ENCODE measurements around the gene INPP5K.
"Not testable (repeated sequence)": the region's sequence is repeated elsewhere in the genome, so short reads cannot be mapped to it uniquely, and the experiment has no call there.

INPP5K gene

GRCh38 chr17:1519678-1520077 is 3.3 kb upstream of the INPP5K start:
- H3K27me3 ChIP-seq, result no peaks in the 10 kb centered on the region
- peak overlapping the region in 4 of 11 experiments; percentile 7 to 29 (median 8); a peak in 1 of 22 replicates for H3K9ac ChIP-seq
- no peak overlapping the region for H3K4me3 ChIP-seq
- peaks cover 0 to 41% (median 15%) of the 10 kb centered on the region in 11 experiments; a peak in 13 of 22 replicates for H4K20me1 ChIP-seq
- no peak overlapping the region for H3K27ac ChIP-seq
- H3K9me3 ChIP-seq (replicated peaks in 1 of 11), result no peaks in the 10 kb centered on the region
- H3K36me3 ChIP-seq, result peaks cover 27 to 68% (median 60%) of the 10 kb centered on the region in 11 experiments
- H3K4me1 ChIP-seq, result peaks cover 16 to 25% (median 21%) of the 10 kb centered on the region in 10 experiments
- no peak overlapping the region for H3K4me2 ChIP-seq
- TF ChIP-seq Cebpa-rat (IDR thresholded peaks at IDR 0.05), result no peak

- Histone ChIP-seq H3K27me3 (no peaks in the 10 kb centered on the region), H4K20me1 (peaks cover 0 to 42% (median 19%) of the 10 kb centered on the region in 11 experiments; a peak in 14 of 22 replicates), H3K4me3 (no peak overlapping the region), H3K4me1 (peaks cover 17 to 27% (median 22%) of the 10 kb centered on the region in 10 experiments), H3K9me3 (replicated peaks in 1 of 11) (no peaks in the 10 kb centered on the region), H3K36me3 (peaks cover 28 to 64% (median 53%) of the 10 kb centered on the region in 11 experiments), H3K27ac (no peak overlapping the region), H3K9ac (peak overlapping the region in 9 of 11 experiments; percentile 6 to 96 (median 86); a peak in 9 of 22 replicates), H3K4me2 (peak overlapping the region in 5 of 11 experiments; percentile 80 to 88 (median 83); a peak in 7 of 22 replicates)
- TF ChIP-seq Cebpa-rat (IDR thresholded peaks at IDR 0.05), result no peak
These were observed 2.0 kb upstream of the INPP5K start for GRCh38 chr17:1518410-1518809.

- no peaks in the 10 kb centered on the region for H3K27me3 ChIP-seq
These were observed 598 bp downstream of the INPP5K start for GRCh38 chr17:1515640-1516387.

GRCh38 chr17:1512351-1512750 is 4.1 kb downstream of the INPP5K start:
- no peak overlapping the region for H3K4me2 ChIP-seq

More at GRCh38 chr17:1515640-1516387, 598 bp downstream of the INPP5K start:
- Histone ChIP-seq H3K4me3 (peak overlapping the region; percentile 78 to 98 (median 86)), H3K4me2 (peak overlapping the region; percentile 80 to 97 (median 94)), H3K9me3 (replicated peaks in 1 of 11) (no peaks in the 10 kb centered on the region), H3K27ac (peak overlapping the region; percentile 62 to 92 (median 79); a peak in 21 of 22 replicates), H4K20me1 (peaks cover 0 to 33% (median 14%) of the 10 kb centered on the region in 11 experiments; a peak in 14 of 22 replicates), H3K36me3 (peaks cover 27 to 58% (median 44%) of the 10 kb centered on the region in 11 experiments), H3K4me1 (peaks cover 17 to 27% (median 22%) of the 10 kb centered on the region in 10 experiments), H3K9ac (peak overlapping the region; percentile 83 to 96 (median 89))
- TF ChIP-seq Cebpa-rat (IDR thresholded peaks at IDR 0.05), result no peak

GRCh38 chr17:1511756-1512321 is 4.6 kb downstream of the INPP5K start:
- Histone ChIP-seq H3K27me3 (no peaks in the 10 kb centered on the region), H3K9me3 (replicated peaks in 1 of 11) (no peaks in the 10 kb centered on the region), H3K36me3 (peaks cover 29 to 68% (median 44%) of the 10 kb centered on the region in 11 experiments), H4K20me1 (peaks cover 0 to 27% (median 8%) of the 10 kb centered on the region in 11 experiments; a peak in 12 of 22 replicates), H3K4me2 (no peak overlapping the region), H3K4me1 (peaks cover 7 to 25% (median 17%) of the 10 kb centered on the region in 10 experiments), H3K9ac (peak overlapping the region in 5 of 11 experiments; percentile 4 to 23 (median 13); a peak in 3 of 22 replicates), H3K4me3 (no peak overlapping the region), H3K27ac (no peak overlapping the region)
- no peak for TF ChIP-seq Cebpa-rat (IDR thresholded peaks at IDR 0.05)

More at GRCh38 chr17:1512351-1512750, 4.1 kb downstream of the INPP5K start:
- Histone ChIP-seq H3K4me3 (no peak overlapping the region), H3K27me3 (no peaks in the 10 kb centered on the region), H3K36me3 (peaks cover 24 to 63% (median 43%) of the 10 kb centered on the region in 11 experiments), H3K27ac (no peak overlapping the region), H4K20me1 (peaks cover 0 to 27% (median 8%) of the 10 kb centered on the region in 11 experiments; a peak in 11 of 22 replicates), H3K9ac (peak overlapping the region in 4 of 11 experiments; percentile 4 to 19 (median 11); a peak in 2 of 22 replicates), H3K4me1 (peaks cover 9 to 26% (median 18%) of the 10 kb centered on the region in 10 experiments), H3K9me3 (replicated peaks in 1 of 11) (no peaks in the 10 kb centered on the region)
- no peak for TF ChIP-seq Cebpa-rat (IDR thresholded peaks at IDR 0.05)

GRCh38 chr17:1511290-1511689 is 5.1 kb downstream of the INPP5K start:
- Histone ChIP-seq H3K4me2 (no peak overlapping the region; a peak in 1 of 22 replicates), H3K4me3 (no peak overlapping the region), H3K4me1 (peaks cover 7 to 25% (median 17%) of the 10 kb centered on the region in 10 experiments), H3K36me3 (peaks cover 34 to 73% (median 48%) of the 10 kb centered on the region in 11 experiments), H4K20me1 (peaks cover 0 to 26% (median 8%) of the 10 kb centered on the region in 11 experiments; a peak in 12 of 22 replicates), H3K27me3 (no peaks in the 10 kb centered on the region), H3K9me3 (replicated peaks in 1 of 11) (no peaks in the 10 kb centered on the region), H3K9ac (0 out of 22 replicates have a peak overlapping the region, but pooled peaks of 1 of the 11 experiments have one; percentile 9), H3K27ac (no peak overlapping the region)
- no peak for TF ChIP-seq Cebpa-rat (IDR thresholded peaks at IDR 0.05)

- H4K20me1 ChIP-seq, result peaks cover 0 to 20% (median 0%) of the 10 kb centered on the region in 11 experiments; a peak in 10 of 22 replicates
- no peaks in the 10 kb centered on the region for H3K9me3 ChIP-seq (replicated peaks in 1 of 11)
- no peak for TF ChIP-seq Cebpa-rat (IDR thresholded peaks at IDR 0.05)
- H3K36me3 ChIP-seq, result peaks cover 34 to 84% (median 51%) of the 10 kb centered on the region in 11 experiments
- H3K27me3 ChIP-seq, result no peaks in the 10 kb centered on the region
- no peak overlapping the region for H3K27ac ChIP-seq
- peaks cover 0 to 14% (median 4%) of the 10 kb centered on the region in 10 experiments; a peak in 10 of 20 replicates for H3K4me1 ChIP-seq
- H3K4me2 ChIP-seq, result peak overlapping the region in 5 of 11 experiments; percentile 21 to 71 (median 60); a peak in 9 of 22 replicates
- H3K9ac ChIP-seq, result no peak overlapping the region; a peak in 2 of 22 replicates
- no peak overlapping the region for H3K4me3 ChIP-seq
These were observed 7.0 kb downstream of the INPP5K start for GRCh38 chr17:1509290-1509881.

- Histone ChIP-seq H3K4me1 (peaks cover 0 to 12% (median 4%) of the 10 kb centered on the region in 10 experiments; a peak in 10 of 20 replicates), H3K36me3 (peaks cover 32 to 82% (median 50%) of the 10 kb centered on the region in 11 experiments), H4K20me1 (peaks cover 0 to 20% (median 0%) of the 10 kb centered on the region in 11 experiments; a peak in 9 of 22 replicates)
- H3K9ac ChIP-seq; H3K4me2 ChIP-seq; H3K27me3 ChIP-seq; H3K27ac ChIP-seq; H3K9me3 ChIP-seq (replicated peaks in 1 of 11); H3K4me3 ChIP-seq: not testable (repeated sequence)
These were observed 7.7 kb downstream of the INPP5K start for GRCh38 chr17:1508709-1509108.

Measured in BLaER1 treated with 17β-estradiol and CSF1 and Interleukin-3, amounts not matched to agents 10 nM and 100 nM (cell line).